HG03571 (cell line): ENCODE measurements around the gene SPACA5.
"Not testable (repeated sequence)": the region's sequence is repeated elsewhere in the genome, so short reads cannot be mapped to it uniquely, and the experiment has no call there.

ENCODE experiments used
- ATAC-seq: cut with Tn5 transposase; IDR thresholded peaks from one replicate; pipeline ENCODE4 v1.9.1; 2021; ENCODE audit not compliant: unreplicated experiment

The SPACA5 gene

DNA sequence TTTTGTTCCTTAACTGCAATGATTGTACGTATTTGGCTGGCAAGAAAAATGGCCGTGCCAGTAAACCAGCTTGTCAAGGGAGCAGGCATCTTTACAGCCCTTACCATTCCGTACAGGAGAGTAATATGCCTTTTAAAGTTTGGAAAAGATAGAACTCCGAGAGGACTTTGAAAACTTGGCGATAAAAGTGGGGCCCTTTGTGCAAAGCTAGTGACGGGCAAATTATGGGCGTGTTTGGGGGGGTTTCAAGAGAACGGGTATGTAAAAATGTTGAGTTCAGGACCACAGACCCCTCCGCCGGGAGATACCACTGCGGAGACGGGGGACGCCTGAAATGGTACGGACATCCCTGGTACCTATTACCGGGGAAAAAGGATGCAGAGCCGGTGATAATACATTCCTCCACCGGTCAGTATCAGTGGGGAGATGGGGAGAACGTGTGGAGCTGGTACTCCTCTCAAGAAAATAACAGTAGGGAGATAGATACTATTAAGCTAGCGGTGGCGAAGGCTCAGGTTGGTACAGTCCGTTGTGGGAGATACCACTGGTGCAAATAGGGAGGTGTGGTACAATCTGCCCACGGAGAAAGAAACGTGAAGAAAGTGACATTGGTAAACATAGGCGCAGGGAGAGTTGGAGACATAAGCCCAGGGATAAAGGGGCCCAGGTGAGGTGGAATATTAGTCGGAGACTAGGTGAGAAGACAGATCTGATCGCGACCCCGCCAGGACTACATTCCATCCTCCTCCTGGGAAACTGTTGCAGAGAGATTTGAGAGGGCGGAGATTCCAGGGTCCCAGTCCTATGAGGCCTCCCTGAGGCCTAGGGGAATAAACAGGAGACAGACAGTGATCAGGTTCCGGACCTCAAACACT, 14.5 kb downstream of the SPACA5 start:
- ATAC-seq, result peak; percentile 75

DNA sequence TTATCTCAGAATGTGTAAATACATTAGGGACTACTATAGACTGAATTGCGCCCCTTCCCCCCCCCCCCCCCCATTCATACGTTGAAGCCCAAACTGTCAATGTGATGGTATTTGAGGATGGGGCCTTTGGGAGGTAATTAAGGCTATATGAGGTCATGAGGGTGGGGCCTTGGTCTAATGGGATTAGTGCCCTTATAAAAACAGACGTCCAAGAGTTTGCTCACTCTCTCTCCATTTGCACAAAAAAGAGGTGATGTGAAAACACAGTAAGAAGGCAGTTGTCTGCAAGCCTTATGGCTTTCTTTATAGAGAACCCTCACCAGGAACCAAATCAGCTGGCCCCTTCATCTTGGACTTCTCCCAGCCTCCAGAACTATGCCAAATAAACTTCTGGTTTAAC, 15.3 kb downstream of the SPACA5 start:
- no peak for ATAC-seq

DNA sequence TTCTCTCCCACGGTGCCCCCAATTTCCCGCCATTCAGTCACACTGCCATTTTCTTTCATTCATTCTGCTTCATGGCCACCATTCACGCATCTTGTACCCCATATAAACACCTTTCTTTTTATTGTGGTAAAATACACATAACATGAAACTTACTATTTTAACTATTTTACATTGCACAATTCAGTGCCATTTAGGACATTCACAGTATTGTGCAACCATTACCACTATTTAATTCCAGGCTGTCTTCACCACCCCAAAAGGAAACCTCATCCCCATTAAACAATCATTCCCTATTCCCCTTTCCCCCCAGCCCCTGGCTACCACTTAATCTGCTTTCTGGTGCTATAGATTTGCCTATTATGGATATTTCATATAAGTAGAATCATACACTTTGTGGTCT, 15.9 kb downstream of the SPACA5 start:
- no peak for ATAC-seq

DNA sequence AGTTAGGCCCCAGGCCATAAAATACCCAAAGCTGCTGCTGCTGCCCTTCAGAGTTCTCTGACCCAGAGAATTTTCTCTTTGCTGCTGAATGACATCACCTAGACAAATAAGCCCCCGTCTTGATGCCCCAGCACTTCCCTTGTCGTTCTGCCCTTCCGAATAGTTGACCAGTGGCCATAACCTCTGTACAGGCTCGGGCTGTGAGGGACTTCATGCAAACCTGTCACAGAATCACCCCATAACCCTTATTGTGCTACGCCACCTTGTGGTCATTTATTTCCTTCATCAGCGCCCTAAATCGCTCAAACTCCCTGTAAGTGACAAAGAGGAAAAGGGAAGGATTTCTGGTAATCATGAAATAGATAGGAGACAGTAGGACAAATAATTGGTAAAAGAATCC, 18.8 kb downstream of the SPACA5 start:
- ATAC-seq, result no peak

DNA sequence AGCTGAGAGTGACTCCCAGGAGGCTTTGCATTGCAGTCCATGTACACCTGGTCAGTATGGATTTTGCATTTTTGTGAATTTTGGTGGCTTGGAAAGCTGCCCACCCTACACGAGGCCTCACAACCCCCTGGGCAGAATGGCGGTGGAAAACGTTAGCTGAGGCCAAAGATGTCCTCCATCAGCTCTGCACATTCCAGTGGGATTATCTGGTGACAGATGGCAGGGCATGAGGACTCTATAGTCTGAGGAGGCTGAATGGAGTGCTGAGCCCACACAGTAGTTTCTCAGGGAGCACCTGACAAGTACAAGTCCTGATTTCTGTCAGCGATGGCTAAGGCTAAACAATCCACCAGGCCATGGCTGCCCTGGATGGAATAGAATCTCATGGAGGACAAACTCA, 20.8 kb downstream of the SPACA5 start:
- not testable (repeated sequence) for ATAC-seq

DNA sequence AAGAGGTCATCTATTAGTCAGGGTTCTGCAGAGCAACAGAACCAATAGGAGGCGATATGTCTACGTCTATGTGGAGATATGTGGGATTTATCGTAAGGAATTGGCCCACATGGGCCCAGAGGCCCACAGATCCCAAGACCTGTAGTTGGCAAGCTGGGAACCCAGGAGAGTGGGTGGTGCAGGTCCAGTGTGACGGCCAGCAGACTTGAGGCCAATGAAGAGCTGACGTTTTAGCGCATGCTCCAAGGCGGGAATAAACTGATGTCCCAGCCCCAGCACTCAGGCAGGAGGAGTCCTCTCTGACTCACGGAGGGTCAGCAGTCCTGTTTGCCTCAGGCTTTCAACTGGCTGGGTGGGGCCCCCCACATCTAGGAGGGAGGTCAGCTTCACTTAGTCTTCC, 21.3 kb downstream of the SPACA5 start:
- ATAC-seq, result no peak

DNA sequence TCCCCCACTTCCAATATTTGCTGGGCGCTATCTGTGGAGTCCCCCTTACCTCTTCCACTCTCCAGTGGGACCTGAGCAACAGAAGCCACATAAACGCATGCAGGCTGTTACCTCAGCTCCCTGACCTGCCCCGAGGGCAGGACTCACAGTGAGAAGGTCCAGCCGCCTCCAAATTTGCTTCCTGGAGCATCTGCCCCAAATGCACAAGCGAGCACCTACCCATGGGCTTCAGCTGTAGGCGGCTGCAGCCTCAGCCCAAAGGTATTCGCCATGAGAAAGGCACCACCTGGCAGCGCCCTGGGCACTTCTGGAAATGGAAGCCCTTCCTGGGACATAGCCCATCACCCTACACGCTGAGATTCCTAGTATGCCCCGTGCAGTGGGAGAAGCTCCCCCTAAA, 23.4 kb downstream of the SPACA5 start:
- no peak for ATAC-seq

DNA sequence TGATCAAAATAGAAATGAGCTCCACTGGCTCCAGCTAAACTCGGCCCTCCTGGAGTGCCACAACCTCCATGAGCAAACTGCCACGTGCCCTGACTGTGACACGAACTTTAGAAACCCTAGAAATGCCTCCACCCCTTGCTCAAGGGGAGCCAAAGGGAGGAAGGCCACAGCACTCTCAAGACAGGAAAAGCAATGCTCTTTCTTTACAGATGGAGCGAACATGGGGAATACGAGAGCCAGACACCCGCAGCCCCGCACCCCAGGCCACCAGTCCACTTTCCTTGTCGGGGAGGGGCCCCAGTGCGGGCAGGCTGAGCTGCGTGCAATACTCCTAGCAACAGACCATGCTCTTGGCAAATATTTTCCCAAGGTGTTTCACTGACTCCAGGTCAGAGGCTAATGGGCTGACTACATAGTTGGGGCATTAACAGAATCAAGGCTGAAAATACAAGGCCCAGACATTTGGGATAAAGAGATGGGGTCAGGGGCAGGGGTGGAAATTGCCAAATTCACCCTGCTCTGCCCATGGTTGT, 23.9 kb downstream of the SPACA5 start:
- ATAC-seq, result not testable (repeated sequence)

DNA sequence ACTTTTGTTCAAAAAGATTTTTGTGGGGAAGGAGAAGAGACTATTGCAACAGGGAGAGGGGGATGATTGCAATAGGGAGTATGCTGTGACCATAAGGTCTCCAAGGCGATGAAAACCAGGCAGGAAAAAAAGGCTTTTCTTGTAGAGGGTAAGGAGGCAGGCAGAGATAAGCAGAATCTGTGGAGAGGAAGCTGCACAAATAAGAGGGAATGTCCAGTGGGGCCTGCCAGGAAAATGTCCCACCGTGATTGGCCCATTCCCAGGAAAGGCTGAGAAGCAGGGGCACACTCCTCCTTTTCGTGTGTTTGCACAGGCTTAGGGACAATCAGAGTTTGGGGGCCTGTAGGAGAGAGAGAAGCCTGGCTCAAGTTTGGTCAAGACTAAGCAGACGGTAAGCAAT, 29.1 kb downstream of the SPACA5 start:
- no peak for ATAC-seq

DNA sequence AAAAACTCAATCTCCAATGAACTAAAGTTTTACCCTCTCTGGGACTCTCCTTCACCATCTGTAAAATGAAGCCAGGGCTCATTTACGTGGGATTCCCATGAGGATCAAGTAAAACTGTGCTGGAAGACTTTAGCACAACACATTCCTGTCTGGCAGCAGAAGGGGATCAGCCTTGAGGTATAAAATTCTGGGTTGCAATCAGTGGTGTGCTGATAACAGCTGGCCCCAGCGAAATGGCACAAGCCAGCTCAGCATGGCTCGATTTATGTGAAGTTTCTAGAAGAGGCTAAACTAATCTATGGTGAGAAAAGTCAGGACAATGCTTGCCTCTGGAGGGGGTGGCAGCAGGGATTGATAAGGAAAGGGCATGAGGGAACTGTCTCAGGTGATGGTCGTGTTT, 36.3 kb downstream of the SPACA5 start:
- ATAC-seq, result no peak

DNA sequence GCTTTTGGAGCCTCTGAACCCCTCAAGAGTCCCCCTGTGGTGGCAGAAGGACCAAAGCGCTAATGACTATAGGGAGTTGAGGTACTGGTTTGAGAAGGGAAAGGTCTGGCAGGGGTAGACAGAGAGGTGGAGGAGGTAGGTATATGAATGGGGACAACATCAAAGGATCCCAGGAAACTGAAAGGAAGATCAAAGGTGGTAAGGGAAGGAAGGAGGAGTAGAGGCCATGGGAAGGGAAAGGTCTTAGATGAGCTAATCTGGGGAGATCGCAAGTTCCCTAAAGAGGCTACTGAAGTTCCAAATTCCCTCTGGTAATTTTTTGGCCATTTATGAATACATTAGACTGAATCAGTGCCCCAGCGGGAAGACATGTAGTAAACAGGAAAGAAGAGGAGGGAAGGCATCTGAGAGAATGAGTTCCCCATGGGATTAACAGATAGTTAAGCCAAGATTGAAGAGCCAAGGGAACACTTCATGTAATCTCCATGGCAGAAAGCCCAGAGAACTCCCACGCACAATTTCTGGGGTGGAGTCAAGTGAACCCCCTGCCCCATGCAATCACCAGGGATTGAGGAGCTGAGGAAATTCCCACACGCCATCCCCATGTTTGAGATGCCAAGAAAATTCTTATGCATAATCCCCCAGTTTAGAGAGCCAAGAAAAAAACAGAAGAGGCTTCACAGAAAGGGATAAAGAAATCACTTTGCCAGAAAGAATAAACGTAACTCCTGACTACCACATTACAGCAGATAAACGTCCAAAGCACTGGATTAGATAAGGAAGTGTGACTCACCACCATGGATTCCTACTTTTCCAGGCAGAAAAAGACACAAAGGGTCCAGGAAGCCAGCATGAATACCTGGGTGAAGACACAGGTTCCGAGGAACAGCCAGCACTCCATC, 38.9 kb downstream of the SPACA5 start:
- ATAC-seq, result no peak

DNA sequence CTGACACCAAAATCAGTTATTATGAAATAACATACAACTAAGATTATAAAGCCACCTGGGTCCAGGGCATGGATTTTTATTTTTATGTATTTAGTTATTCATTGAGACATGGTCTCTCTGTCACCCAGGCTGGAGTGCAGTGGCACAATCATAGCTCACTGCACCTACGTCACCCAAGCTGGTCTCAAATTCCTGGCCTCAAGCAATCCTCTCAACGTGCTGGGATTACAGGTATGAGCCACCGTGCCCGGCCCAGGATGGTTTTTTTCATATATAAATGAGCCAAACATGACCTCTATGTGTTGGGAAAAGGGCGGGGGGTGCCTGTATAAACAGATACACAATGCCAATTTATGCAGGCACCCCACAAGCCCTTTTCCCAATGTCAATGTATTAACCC, 40.1 kb downstream of the SPACA5 start:
- ATAC-seq, result no peak

DNA sequence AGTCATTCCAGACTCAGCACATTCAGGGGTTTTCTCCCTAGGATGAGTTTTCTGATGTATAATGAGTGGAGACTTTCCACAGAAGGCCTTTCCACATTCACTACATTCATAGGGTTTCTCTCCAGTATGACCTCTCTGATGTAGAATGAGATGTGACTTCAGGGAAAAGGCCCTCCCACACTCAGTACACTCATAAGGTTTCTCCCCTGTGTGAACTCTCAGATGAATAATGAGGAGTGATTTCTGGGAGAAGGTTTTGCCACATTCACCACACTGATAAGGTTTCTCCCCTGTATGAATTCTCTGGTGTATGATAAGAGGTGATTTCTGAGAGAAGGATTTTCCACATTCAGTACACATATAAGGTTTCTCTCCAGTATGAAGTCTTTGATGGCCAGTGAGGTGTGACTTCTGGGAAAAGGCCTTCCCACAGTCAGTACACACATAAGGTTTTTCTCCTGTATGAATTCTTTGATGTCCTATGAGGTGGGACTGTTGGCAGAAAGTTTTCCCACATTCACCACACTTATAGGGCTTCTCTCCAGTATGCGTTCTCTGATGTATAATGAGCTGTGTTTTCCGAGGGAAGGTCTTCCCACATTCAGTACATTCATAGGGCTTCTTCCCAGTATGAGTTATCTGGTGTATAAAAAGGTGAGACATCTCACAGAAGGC, 52.0 kb downstream of the SPACA5 start:
- ATAC-seq, result no peak

DNA sequence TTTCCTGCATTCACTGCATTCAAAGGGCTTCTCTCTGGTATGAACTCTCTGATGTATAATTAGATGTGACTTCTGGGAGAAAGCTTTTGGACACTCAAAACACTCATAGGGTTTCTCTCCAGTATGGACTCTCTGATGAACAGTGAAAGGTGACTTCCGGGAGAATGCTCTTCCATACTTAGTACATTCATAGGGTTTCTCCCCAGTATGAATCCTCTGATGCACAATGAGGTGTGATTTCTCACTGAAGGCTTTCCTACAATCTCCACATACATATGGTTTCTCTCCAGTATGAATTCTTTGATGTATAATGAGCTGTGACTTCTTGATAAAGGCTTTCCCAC, 52.5 kb downstream of the SPACA5 start:
- ATAC-seq, result no peak
